Natural killer cell (primary cell): ENCODE data around the gene TMEM266. TPM values are rescaled to one million over a fixed set of nuclear protein-coding genes. Genes with fewer than 3 reads are reported as not detected.

Source experiments
- ATAC-seq, 3 donors: fragments of 150-1000 bp in 2 of 3; fragments of 200-7000 bp in 1 of 3; cut with Tn5 transposase; 1 replicate in 1 of 3; 2 replicates in 2 of 3; pipeline ENCODE4 v1.10.0; 2021; ENCODE audit warnings: mild to moderate bottlenecking in 2 of 3, moderate library complexity in 2 of 3
- DNase-seq, 2 donors: peaks; one replicate each; pipeline versions ENCODE4 v3.0.0 to v3.0.0-alpha.2; 2013 to 2021; ENCODE audit warnings: mixed read lengths in 1 of 2
- H3K27ac ChIP-seq: one replicate; pipeline ENCODE4 v1.5.1; 2013; ENCODE audit warnings: mild to moderate bottlenecking, low read length
- H3K27me3 ChIP-seq: one replicate; pipeline ENCODE4 v1.6.1; 2013; ENCODE audit warnings: low read length; ENCODE audit not compliant: control insufficient read depth, insufficient read depth
- H3K36me3 ChIP-seq: one replicate; pipeline ENCODE4 v1.6.1; 2013; ENCODE audit warnings: low read length; ENCODE audit not compliant: control insufficient read depth, insufficient read depth
- H3K4me1 ChIP-seq: one replicate; pipeline ENCODE4 v1.6.1; 2013; ENCODE audit warnings: low read length; ENCODE audit not compliant: control insufficient read depth, insufficient read depth
- H3K4me3 ChIP-seq: one replicate; pipeline ENCODE4 v1.5.1; 2013; ENCODE audit warnings: low read length
- H3K9me3 ChIP-seq: one replicate; pipeline ENCODE4 v1.6.1; 2013; ENCODE audit warnings: low read length; ENCODE audit not compliant: control insufficient read depth, insufficient read depth
- H3K27ac Mint-ChIP-seq, 2 donors: one replicate each; pipeline ENCODE4 v1.8.0; 2022; ENCODE audit warnings: mild to moderate bottlenecking in 2 of 2, mixed read lengths in 2 of 2, moderate library complexity in 1 of 2
- H3K27me3 Mint-ChIP-seq, 2 donors: one replicate each; pipeline ENCODE4 v1.8.0; 2022; ENCODE audit warnings: low read depth in 2 of 2, mixed read lengths in 2 of 2
- H3K36me3 Mint-ChIP-seq: one replicate; pipeline ENCODE4 v1.8.0; 2022; ENCODE audit warnings: mixed read lengths
- H3K4me1 Mint-ChIP-seq, 2 donors: one replicate each; pipeline ENCODE4 v1.8.0; 2022; ENCODE audit warnings: mixed read lengths in 2 of 2
- H3K4me3 Mint-ChIP-seq: one replicate; pipeline ENCODE4 v1.8.0; 2022; ENCODE audit warnings: mild to moderate bottlenecking, moderate library complexity, mixed read lengths
- H3K9me3 Mint-ChIP-seq, 2 donors: one replicate each; pipeline ENCODE4 v1.8.0; 2022; ENCODE audit warnings: mixed read lengths in 2 of 2
- CTCF ChIP-seq: fragments of 200-600 bp; IDR thresholded peaks from one replicate; pipeline ENCODE4 v1.8.0; 2022; ENCODE audit warnings: antibody characterized with exemption
- WGBS: methylation state at CpG from one replicate; pipeline ENCODE4 v1.1.7; 2013; ENCODE audit warnings: missing lambda C conversion rate; ENCODE audit not compliant: insufficient coverage; 5-methylcytosine and 5-hydroxymethylcytosine counted together
- intact Hi-C: fragments of 100-400 bp; cut with micrococcal nuclease; formaldehyde crosslinking; loops from one replicate; pipeline ENCODE4 v1.14.2; 2022
- total RNA-seq, 4 donors: library from RNA; stranded (reverse); fragments of 120-200 nt in 1 of 4; gene quantifications; one replicate each; pipeline versions ENCODE4 v1.2.3 to v1.2.4, GENCODE V29; 2013 to 2022

Gene TMEM266
- total RNA-seq, 3 donors from 2014 or later (not counting 1 experiment from before 2014, with no cell fraction given) = not detected

DNA sequence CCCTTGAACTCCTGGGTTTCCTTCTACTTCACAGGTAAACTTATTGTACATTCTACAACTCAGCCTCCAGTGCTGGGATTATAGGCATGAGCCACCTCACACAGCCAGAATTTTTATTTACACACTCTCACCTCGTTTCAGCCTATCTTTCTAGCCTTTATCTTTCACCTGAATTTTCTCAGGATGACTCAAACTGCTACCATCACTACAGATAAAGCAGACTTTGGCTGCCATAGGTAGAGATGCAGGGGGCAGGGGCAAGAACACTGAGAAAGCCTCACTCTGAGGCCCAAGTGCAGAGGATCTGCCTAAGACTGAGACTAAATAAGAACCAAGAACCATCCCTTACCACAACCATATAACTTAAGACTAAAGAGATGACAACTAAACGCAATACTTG is 192.5 kb downstream of the TMEM266 start:
- Histone ChIP-seq H3K9me3 (no peaks in the 10 kb centered on the region), H3K27me3 (no peaks in the 10 kb centered on the region), H3K36me3 (peaks cover 2% of the 10 kb centered on the region), H3K27ac (no peak overlapping the region), H3K4me1 (no peaks in the 10 kb centered on the region), H3K4me3 (no peak overlapping the region)
- WGBS = 50% methylated on average over 1 of the region's 2 CpGs
- no peak overlapping the region for H3K27ac Mint-ChIP-seq
- no peak for TF ChIP-seq CTCF
- H3K4me1 Mint-ChIP-seq = peaks cover 3 to 4% of the 10 kb centered on the region in 2 donors
- DNase-seq (no peak), ATAC-seq (no peak)
- H3K36me3 Mint-ChIP-seq = no peaks in the 10 kb centered on the region
- no peaks in the 10 kb centered on the region for H3K9me3 Mint-ChIP-seq
- no peak overlapping the region for H3K4me3 Mint-ChIP-seq
- H3K27me3 Mint-ChIP-seq = no peaks in the 10 kb centered on the region
- intact Hi-C loops = no loop called here

DNA sequence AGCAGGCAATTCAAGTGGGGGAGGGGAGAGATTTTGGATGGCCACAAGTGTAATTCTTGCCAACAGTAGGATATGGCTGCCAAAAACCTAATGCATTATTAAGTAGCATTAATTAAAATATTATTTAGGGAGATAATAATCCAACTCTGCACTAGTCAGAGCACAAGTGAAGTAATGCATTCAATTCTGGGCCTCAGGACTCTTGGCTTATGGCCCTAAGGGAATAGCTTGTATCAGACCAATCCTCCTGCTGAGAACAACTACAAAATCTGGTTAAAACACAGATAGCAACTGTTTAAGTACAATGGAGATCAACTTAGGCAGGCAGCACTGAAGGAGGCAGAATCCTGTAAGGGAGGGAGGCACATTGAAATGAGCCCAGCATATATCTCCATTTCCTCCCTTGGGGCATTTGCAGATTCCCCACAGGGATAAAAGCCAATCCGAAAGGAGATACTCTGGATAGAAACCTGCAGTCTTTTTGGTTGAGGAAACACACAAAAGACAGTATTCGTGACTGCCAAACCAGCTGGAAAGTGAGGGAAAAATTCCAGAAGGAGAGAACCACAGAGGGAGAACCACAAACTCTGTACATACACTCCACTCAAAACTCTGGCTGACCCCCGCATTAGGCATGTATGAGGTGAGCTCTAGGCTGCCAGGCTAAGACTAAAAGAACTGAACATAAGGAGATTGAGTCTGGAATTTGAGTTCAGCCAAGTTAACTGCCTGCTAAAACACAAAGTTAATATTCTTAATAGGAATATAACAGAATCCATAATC is 194.1 kb downstream of the TMEM266 start:
- Histone ChIP-seq H3K36me3 (peaks cover 2% of the 10 kb centered on the region), H3K4me1 (no peaks in the 10 kb centered on the region), H3K27me3 (no peaks in the 10 kb centered on the region), H3K4me3 (no peak overlapping the region), H3K9me3 (no peaks in the 10 kb centered on the region), H3K27ac (no peak overlapping the region)
- Mint-ChIP-seq H3K9me3 (no peaks in the 10 kb centered on the region), H3K27ac (no peak overlapping the region), H3K27me3 (no peaks in the 10 kb centered on the region), H3K36me3 (no peaks in the 10 kb centered on the region), H3K4me3 (no peak overlapping the region), H3K4me1 (peaks cover 0 to 4% of the 10 kb centered on the region in 2 donors)
- ATAC-seq (no peak), DNase-seq (no peak)
- TF ChIP-seq CTCF = no peak
- intact Hi-C loops = no loop called here
- WGBS = 95% methylated on average over 2 of the region's 3 CpGs

Other genes with a start within 250 kb of the TMEM266 start
- 10 to 100 TPM; 39.5 to 64.6 (median 63.9) TPM for gene UBE2Q2, start 216.5 kb upstream of the TMEM266 start, total RNA-seq
- 10 to 100 TPM in 2 of 3 donors, 1 to 10 TPM in 1; 8.5 to 16.2 (median 11.8) TPM for gene FBXO22, start 156.1 kb upstream of the TMEM266 start, total RNA-seq
- gene NRG4, start 47.6 kb upstream of the TMEM266 start, total RNA-seq = not detected